Endodermal cell (in vitro differentiated cells): Measurements from ENCODE around the gene CDK15. TPM values are rescaled to one million over a fixed set of nuclear protein-coding genes. Genes with fewer than 3 reads are reported as not detected.

Experiments
- DNase-seq: peaks from one replicate; pipeline ENCODE4 v3.0.0-alpha.2; 2017
- H3K27ac ChIP-seq: 2 replicates; pipeline ENCODE4 v1.5.1; 2013; ENCODE audit warnings: mild to moderate bottlenecking, low read depth, low read length, moderate library complexity
- H3K27me3 ChIP-seq: 2 replicates; pipeline ENCODE4 v1.6.1; 2013; ENCODE audit warnings: mild to moderate bottlenecking, low read length, moderate library complexity; ENCODE audit not compliant: insufficient read depth, control insufficient read depth, poor library complexity, severe bottlenecking
- H3K36me3 ChIP-seq: 2 replicates; pipeline ENCODE4 v1.7.0; 2013; ENCODE audit warnings: mild to moderate bottlenecking, low read length, moderate library complexity; ENCODE audit not compliant: control insufficient read depth, insufficient read depth
- H3K4me1 ChIP-seq: one replicate; pipeline ENCODE4 v1.7.0; 2013; ENCODE audit warnings: low read length; ENCODE audit not compliant: control insufficient read depth, insufficient read depth
- H3K4me3 ChIP-seq: 2 replicates; pipeline ENCODE4 v1.5.1; 2013; ENCODE audit warnings: mild to moderate bottlenecking, low read length, moderate library complexity
- H3K9ac ChIP-seq: 2 replicates; pipeline ENCODE4 v1.6.1; 2013; ENCODE audit warnings: mild to moderate bottlenecking, low read length, moderate library complexity; ENCODE audit not compliant: poor library complexity, severe bottlenecking; ENCODE audit errors: extremely low read depth
- H3K9me3 ChIP-seq: 2 replicates; pipeline ENCODE4 v1.6.1; 2013; ENCODE audit warnings: mild to moderate bottlenecking, low read length, moderate library complexity; ENCODE audit not compliant: control insufficient read depth
- H3K27ac Mint-ChIP-seq: 2 replicates; pipeline ENCODE4 v1.8.0; 2020; ENCODE audit warnings: mixed read lengths
- H3K27me3 Mint-ChIP-seq: 2 replicates; pipeline ENCODE4 v1.8.0; 2021; ENCODE audit warnings: mild to moderate bottlenecking, mixed read lengths; ENCODE audit not compliant: insufficient read depth
- H3K36me3 Mint-ChIP-seq: 2 replicates; pipeline ENCODE4 v1.8.0; 2020; ENCODE audit warnings: low read depth, mixed read lengths
- H3K4me1 Mint-ChIP-seq: 2 replicates; pipeline ENCODE4 v1.8.0; 2020; ENCODE audit warnings: mixed read lengths
- H3K4me3 Mint-ChIP-seq: 2 replicates; pipeline ENCODE4 v1.8.0; 2020; ENCODE audit warnings: mild to moderate bottlenecking, moderate library complexity, mixed read lengths
- H3K9me3 Mint-ChIP-seq: 2 replicates; pipeline ENCODE4 v1.8.0; 2020; ENCODE audit warnings: mild to moderate bottlenecking, mixed read lengths
- WGBS, 2 experiments: methylation state at CpG; one replicate each; pipeline versions ENCODE4 v1.1.5 to v1.1.7; 2013; ENCODE audit warnings: missing lambda C conversion rate in 2 of 2, mixed read lengths in 1 of 2; ENCODE audit not compliant: insufficient coverage in 1 of 2, insufficient read length in 1 of 2; 5-methylcytosine and 5-hydroxymethylcytosine counted together
- total RNA-seq, 2 donors: library from RNA; stranded (reverse); fragmentation: NEBNext Ultra II Directional in 1 of 2; extraction: Animal tissue kit (Norgen Biotek cat#: 25700) in 1 of 2; gene quantifications; 2 replicates in 1 of 2; 3 replicates in 1 of 2; pipeline ENCODE4 v1.2.1, GENCODE V29; 2021
- TF ChIP-seq, protein P1 (sequence below): fragments of 200-600 bp; sonication (generic); conservative IDR thresholded peaks from 2 replicates; pipeline ENCODE4 v1.5.0; 2021; ENCODE audit warnings: antibody characterized with exemption, mild to moderate bottlenecking

The CDK15 gene
- total RNA-seq, 2 donors from 2014 or later = 0.35 TPM; not detected in 1

DNA sequence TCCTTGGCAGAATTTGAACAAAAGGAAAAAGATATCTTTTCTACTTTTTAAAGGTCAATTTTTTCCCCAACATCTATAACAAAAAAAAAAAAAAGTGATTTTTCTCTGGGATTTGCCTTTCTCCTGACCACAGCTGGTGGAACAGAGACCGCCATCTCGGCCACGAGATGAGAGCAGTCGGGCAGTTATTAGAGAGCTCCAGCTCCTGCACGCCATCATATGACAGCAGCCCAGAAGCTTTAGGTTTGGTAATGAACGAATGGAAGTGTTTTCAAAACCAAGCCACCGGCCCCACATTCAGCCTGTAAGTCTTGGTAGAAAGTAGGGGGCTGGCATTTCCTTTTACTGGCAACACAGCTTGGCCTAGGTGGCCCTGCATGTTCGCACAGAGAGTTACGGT, 132.4 kb downstream of the CDK15 start:
- no peak overlapping the region for H3K4me3 ChIP-seq
- H3K9ac ChIP-seq = no peak overlapping the region
- Mint-ChIP-seq H3K36me3 (no peaks in the 10 kb centered on the region), H3K4me3 (no peak overlapping the region), H3K27me3 (peaks cover 4% of the 10 kb centered on the region), H3K9me3 (peaks cover 7% of the 10 kb centered on the region), H3K27ac (no peak overlapping the region), H3K4me1 (peaks cover 35% of the 10 kb centered on the region)
- DNase-seq = peak; percentile 42
- H3K27me3 ChIP-seq = no peaks in the 10 kb centered on the region
- 94 to 96% methylated on average over 8 to 9 of the region's 9 CpGs for WGBS, 2 experiments
- H3K4me1 ChIP-seq = peaks cover 26% of the 10 kb centered on the region
- peaks cover 14% of the 10 kb centered on the region for H3K9me3 ChIP-seq
- TF ChIP-seq, protein P1, sequence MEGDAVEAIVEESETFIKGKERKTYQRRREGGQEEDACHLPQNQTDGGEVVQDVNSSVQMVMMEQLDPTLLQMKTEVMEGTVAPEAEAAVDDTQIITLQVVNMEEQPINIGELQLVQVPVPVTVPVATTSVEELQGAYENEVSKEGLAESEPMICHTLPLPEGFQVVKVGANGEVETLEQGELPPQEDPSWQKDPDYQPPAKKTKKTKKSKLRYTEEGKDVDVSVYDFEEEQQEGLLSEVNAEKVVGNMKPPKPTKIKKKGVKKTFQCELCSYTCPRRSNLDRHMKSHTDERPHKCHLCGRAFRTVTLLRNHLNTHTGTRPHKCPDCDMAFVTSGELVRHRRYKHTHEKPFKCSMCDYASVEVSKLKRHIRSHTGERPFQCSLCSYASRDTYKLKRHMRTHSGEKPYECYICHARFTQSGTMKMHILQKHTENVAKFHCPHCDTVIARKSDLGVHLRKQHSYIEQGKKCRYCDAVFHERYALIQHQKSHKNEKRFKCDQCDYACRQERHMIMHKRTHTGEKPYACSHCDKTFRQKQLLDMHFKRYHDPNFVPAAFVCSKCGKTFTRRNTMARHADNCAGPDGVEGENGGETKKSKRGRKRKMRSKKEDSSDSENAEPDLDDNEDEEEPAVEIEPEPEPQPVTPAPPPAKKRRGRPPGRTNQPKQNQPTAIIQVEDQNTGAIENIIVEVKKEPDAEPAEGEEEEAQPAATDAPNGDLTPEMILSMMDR = no peak
- no peaks in the 10 kb centered on the region for H3K36me3 ChIP-seq
- no peak overlapping the region for H3K27ac ChIP-seq

DNA sequence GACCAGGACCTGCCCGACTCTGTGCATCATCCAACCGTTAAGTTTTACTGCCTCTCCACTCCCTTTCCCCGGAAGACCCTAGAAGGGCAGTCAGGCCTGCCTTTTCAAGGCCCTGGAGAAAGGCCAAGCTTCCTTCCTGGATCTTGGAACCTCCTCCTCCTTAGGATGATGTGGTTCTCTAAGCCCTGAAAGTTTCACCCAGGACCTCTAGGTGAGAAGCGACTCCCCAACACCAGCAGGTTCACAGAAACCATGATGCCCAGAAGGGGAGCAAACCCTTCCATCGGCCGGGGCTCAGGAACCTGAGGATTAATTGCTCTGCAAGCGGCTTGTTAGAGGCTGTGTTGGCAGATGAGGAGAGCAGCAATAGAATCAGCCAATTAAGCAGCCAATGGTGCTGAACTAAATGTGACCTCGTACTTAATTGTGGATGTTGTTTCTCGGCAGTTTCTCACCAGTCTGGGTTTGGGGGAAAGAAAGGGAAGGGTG, 133.2 kb downstream of the CDK15 start:
- Mint-ChIP-seq H3K36me3 (no peaks in the 10 kb centered on the region), H3K4me1 (peaks cover 28% of the 10 kb centered on the region), H3K9me3 (peaks cover 7% of the 10 kb centered on the region), H3K4me3 (no peak overlapping the region), H3K27me3 (peaks cover 4% of the 10 kb centered on the region), H3K27ac (no peak overlapping the region)
- no peak overlapping the region for H3K4me3 ChIP-seq
- no peak overlapping the region for H3K27ac ChIP-seq
- 80 to 92% methylated on average over 7 to 9 of the region's 9 CpGs for WGBS, 2 experiments
- H3K9ac ChIP-seq = no peak overlapping the region
- H3K27me3 ChIP-seq = no peaks in the 10 kb centered on the region
- TF ChIP-seq, protein P1 = no peak
- no peaks in the 10 kb centered on the region for H3K36me3 ChIP-seq
- peak; percentile 45 for DNase-seq
- H3K9me3 ChIP-seq = peaks cover 14% of the 10 kb centered on the region
- peaks cover 19% of the 10 kb centered on the region for H3K4me1 ChIP-seq

DNA sequence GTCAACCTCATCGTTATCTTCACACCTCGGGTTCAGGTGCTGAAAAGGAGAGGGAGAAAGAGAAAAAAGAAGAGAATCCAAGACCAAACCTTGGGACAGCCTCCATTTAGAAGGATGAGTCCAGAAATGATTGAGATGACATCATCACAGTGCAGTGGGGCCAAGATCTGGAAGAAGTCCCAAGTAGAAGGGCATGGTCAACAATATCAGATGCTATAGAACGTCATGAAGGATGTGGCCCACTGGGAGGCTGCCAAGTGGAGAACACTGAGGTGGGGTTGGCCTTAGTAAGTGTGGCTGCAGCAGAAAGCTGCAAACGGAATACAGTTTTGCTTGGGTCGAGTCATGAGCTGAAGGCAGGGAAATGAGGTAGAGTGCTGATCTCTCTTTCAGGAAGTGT, 136.2 kb downstream of the CDK15 start:
- 86 to 91% methylated on average over 5 of the region's 5 CpGs for WGBS, 2 experiments
- no peak overlapping the region for H3K27ac ChIP-seq
- H3K36me3 ChIP-seq = no peaks in the 10 kb centered on the region

More for the DNA sequence above, 136.2 kb downstream of the CDK15 start:
- Mint-ChIP-seq H3K27ac (no peak overlapping the region), H3K4me1 (peaks cover 31% of the 10 kb centered on the region), H3K4me3 (no peak overlapping the region), H3K9me3 (no peaks in the 10 kb centered on the region), H3K36me3 (no peaks in the 10 kb centered on the region), H3K27me3 (peaks cover 4% of the 10 kb centered on the region)
- H3K9me3 ChIP-seq = no peaks in the 10 kb centered on the region
- no peaks in the 10 kb centered on the region for H3K27me3 ChIP-seq
- H3K9ac ChIP-seq = no peak overlapping the region
- H3K4me3 ChIP-seq = no peak overlapping the region
- TF ChIP-seq, protein P1 = no peak
- H3K4me1 ChIP-seq = peaks cover 21% of the 10 kb centered on the region
- peak; percentile 15 for DNase-seq

Other genes starting within 250 kb of the CDK15 start
- gene TMEM237, start 163.0 kb upstream of the CDK15 start, total RNA-seq = 10 to 100 TPM; 40.3 to 49.3 TPM
- under 1 TPM in 1 of 2 donors, not detected in 1; 0.18 TPM for gene MPP4, start 107.9 kb upstream of the CDK15 start, total RNA-seq
- 10 to 100 TPM; 56.6 to 58.5 TPM for gene ALS2, start 25.6 kb upstream of the CDK15 start, total RNA-seq
- gene FZD7, start 227.3 kb downstream of the CDK15 start, total RNA-seq = 100 to 1,000 TPM; 193 to 266 TPM